Ectodermal cell (in vitro differentiated cells): ENCODE results near the gene STC2.

Source experiments
- H3K27ac ChIP-seq: 2 replicates; pipeline ENCODE4 v1.7.0; 2013; ENCODE audit warnings: mild to moderate bottlenecking, low read depth, low read length; ENCODE audit not compliant: insufficient read depth, poor library complexity, severe bottlenecking
- H3K27me3 ChIP-seq: 2 replicates; pipeline ENCODE4 v1.7.0; 2013; ENCODE audit warnings: mild to moderate bottlenecking, low read length; ENCODE audit not compliant: insufficient read depth, control insufficient read depth, poor library complexity, severe bottlenecking
- H3K36me3 ChIP-seq: one replicate; pipeline ENCODE4 v1.7.0; 2013; ENCODE audit warnings: low read length; ENCODE audit not compliant: control insufficient read depth, insufficient read depth
- H3K4me1 ChIP-seq: one replicate; pipeline ENCODE4 v1.7.0; 2013; ENCODE audit warnings: low read length; ENCODE audit not compliant: control insufficient read depth, insufficient read depth
- H3K4me3 ChIP-seq: 2 replicates; pipeline ENCODE4 v1.7.0; 2013; ENCODE audit warnings: low read depth, low read length, control low read depth; ENCODE audit not compliant: insufficient read depth
- H3K9me3 ChIP-seq: 2 replicates; pipeline ENCODE4 v1.7.0; 2013; ENCODE audit warnings: mild to moderate bottlenecking, low read length, moderate library complexity; ENCODE audit not compliant: control insufficient read depth
- WGBS, 2 experiments: methylation state at CpG; one replicate each; pipeline ENCODE4 v1.1.7; 2013; ENCODE audit warnings: missing lambda C conversion rate in 2 of 2; 5-methylcytosine and 5-hydroxymethylcytosine counted together

Gene STC2

GRCh38 chr5:173328844-173329490 lies 753 bp upstream of the STC2 start:
- peaks cover 68% of the 10 kb centered on the region for H3K27me3 ChIP-seq
- H3K36me3 ChIP-seq: no peaks in the 10 kb centered on the region
- no peak overlapping the region for H3K27ac ChIP-seq
- H3K4me1 ChIP-seq: peaks cover 29% of the 10 kb centered on the region
- no peaks in the 10 kb centered on the region for H3K9me3 ChIP-seq
- H3K4me3 ChIP-seq: peak overlapping the region; percentile 64
- 0% methylated on average over 29 of the region's 29 CpGs for WGBS, 2 experiments

GRCh38 chr5:173327084-173327947 lies 898 bp downstream of the STC2 start:
- Histone ChIP-seq H3K4me3 (peak overlapping the region; percentile 64), H3K4me1 (peaks cover 29% of the 10 kb centered on the region), H3K27me3 (peaks cover 68% of the 10 kb centered on the region), H3K36me3 (no peaks in the 10 kb centered on the region), H3K9me3 (no peaks in the 10 kb centered on the region), H3K27ac (no peak overlapping the region)
- WGBS, 2 experiments: 0 to 1% methylated on average over 76 of the region's 76 CpGs

GRCh38 chr5:173326501-173326960 lies 1.7 kb downstream of the STC2 start:
- H3K9me3 ChIP-seq: no peaks in the 10 kb centered on the region
- WGBS, 2 experiments: 0 to 1% methylated on average over 15 of the region's 15 CpGs
- peaks cover 66% of the 10 kb centered on the region for H3K27me3 ChIP-seq
- H3K4me1 ChIP-seq: peaks cover 29% of the 10 kb centered on the region
- H3K27ac ChIP-seq: no peak overlapping the region
- peaks cover 6% of the 10 kb centered on the region for H3K36me3 ChIP-seq
- peak overlapping the region; percentile 64 for H3K4me3 ChIP-seq

GRCh38 chr5:173325091-173325698 lies 3.0 kb downstream of the STC2 start:
- no peaks in the 10 kb centered on the region for H3K9me3 ChIP-seq
- H3K36me3 ChIP-seq: peaks cover 17% of the 10 kb centered on the region
- 89 to 96% methylated on average over 13 of the region's 13 CpGs for WGBS, 2 experiments
- no peak overlapping the region for H3K4me3 ChIP-seq
- H3K27ac ChIP-seq: no peak overlapping the region
- H3K27me3 ChIP-seq: peaks cover 53% of the 10 kb centered on the region
- peaks cover 31% of the 10 kb centered on the region for H3K4me1 ChIP-seq

GRCh38 chr5:173324115-173325001 lies 3.9 kb downstream of the STC2 start:
- H3K4me3 ChIP-seq: no peak overlapping the region

GRCh38 chr5:173323799-173324114 lies 4.5 kb downstream of the STC2 start:
- Histone ChIP-seq H3K9me3 (no peaks in the 10 kb centered on the region), H3K4me3 (no peak overlapping the region), H3K27ac (no peak overlapping the region), H3K4me1 (peaks cover 25% of the 10 kb centered on the region), H3K36me3 (peaks cover 17% of the 10 kb centered on the region), H3K27me3 (peaks cover 39% of the 10 kb centered on the region)
- WGBS, 2 experiments: 85 to 90% methylated on average over 8 of the region's 8 CpGs

More at GRCh38 chr5:173324115-173325001, 3.9 kb downstream of the STC2 start:
- Histone ChIP-seq H3K36me3 (peaks cover 17% of the 10 kb centered on the region), H3K27me3 (peaks cover 45% of the 10 kb centered on the region), H3K9me3 (no peaks in the 10 kb centered on the region), H3K27ac (no peak overlapping the region), H3K4me1 (peaks cover 28% of the 10 kb centered on the region)
- WGBS, 2 experiments: 82 to 83% methylated on average over 29 of the region's 29 CpGs

GRCh38 chr5:173323106-173323798 lies 5.0 kb downstream of the STC2 start:
- Histone ChIP-seq H3K36me3 (peaks cover 17% of the 10 kb centered on the region), H3K4me1 (peaks cover 23% of the 10 kb centered on the region), H3K27me3 (peaks cover 34% of the 10 kb centered on the region), H3K4me3 (no peak overlapping the region), H3K27ac (no peak overlapping the region), H3K9me3 (no peaks in the 10 kb centered on the region)
- WGBS, 2 experiments: 94 to 95% methylated on average over 25 of the region's 25 CpGs

- Histone ChIP-seq H3K4me1 (peaks cover 23% of the 10 kb centered on the region), H3K36me3 (peaks cover 17% of the 10 kb centered on the region), H3K4me3 (no peak overlapping the region), H3K27ac (no peak overlapping the region), H3K27me3 (peaks cover 20% of the 10 kb centered on the region), H3K9me3 (no peaks in the 10 kb centered on the region)
- 94 to 95% methylated on average over 5 of the region's 5 CpGs for WGBS, 2 experiments
Measured at GRCh38 chr5:173321886-173322285, 6.3 kb downstream of the STC2 start.

GRCh38 chr5:173320259-173320658 lies 8.0 kb downstream of the STC2 start:
- H3K27ac ChIP-seq: no peak overlapping the region
- WGBS, 2 experiments: 89 to 91% methylated on average over 10 of the region's 10 CpGs
- H3K9me3 ChIP-seq: no peaks in the 10 kb centered on the region
- H3K4me1 ChIP-seq: peaks cover 28% of the 10 kb centered on the region
- peaks cover 17% of the 10 kb centered on the region for H3K36me3 ChIP-seq
- H3K27me3 ChIP-seq: peaks cover 6% of the 10 kb centered on the region
- no peak overlapping the region for H3K4me3 ChIP-seq
